ENCODE results near the gene SPATA6.
"Not testable (repeated sequence)": the region's sequence is repeated elsewhere in the genome, so short reads cannot be mapped to it uniquely, and the experiment has no call there.

Gene SPATA6

DNA sequence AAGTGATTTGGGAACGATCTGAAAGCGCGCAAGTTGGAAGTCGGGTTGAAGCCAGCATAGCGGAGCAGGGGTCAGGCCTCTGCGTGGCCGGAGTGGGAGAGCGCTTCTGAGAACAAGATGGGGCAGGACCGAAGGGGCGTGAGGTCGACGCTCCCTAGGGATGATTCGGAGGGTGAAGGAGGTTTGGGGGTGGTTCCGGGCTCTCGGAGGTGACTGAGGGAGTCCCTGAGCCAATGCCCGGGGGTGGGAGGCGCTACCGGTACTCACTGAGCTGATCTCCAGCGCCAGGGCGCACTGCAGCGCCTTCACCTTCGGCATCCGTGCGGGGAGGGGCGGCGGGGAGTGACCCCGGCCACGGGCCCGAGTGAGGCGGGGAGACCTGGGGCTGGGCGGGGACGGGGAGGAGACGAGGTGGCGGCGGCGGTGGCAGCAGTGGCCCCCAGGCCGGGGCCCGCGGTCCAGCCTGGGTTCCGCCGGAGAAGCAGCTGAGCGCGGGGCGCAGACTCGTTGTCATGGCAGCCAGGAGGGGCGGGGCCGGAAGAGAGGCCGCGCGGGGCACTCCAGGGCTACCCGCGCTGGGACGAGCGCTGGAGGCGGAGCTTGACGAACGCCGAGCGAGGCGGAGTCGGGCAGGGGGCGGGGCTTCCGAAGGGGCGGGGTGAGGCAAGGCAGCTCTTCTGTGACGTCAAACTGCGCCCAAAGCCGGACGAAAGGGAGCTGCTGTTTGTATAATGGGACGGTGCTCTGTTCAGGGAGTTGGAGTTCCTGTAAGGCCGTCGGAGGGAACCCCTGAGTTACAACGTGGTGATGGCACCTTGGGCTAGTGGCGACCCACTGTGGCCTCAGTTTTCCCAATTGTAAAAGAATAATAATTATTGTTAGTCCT lies at the start of gene SPATA6:
TSS of gene SPATA6 (minus strand) at position 514 of the 886 bp plus-strand sequence. CDS start at position 318, 196 bp downstream.
- DNase-seq (ENCODE audit: low spot score in 2 of 2): peak; percentile 74 to 80
- H3K36me3 Mint-ChIP-seq (ENCODE audit: insufficient read depth): no peaks in the 10 kb centered on the region
- H3K27ac Mint-ChIP-seq (ENCODE audit: low read depth): peak within 1 kb of the TSS; percentile 91
- H3K4me3 Mint-ChIP-seq: peak within 1 kb of the TSS; percentile 91
- ATAC-seq (replicated peaks; ENCODE audit: extremely low read depth, poor library complexity, severe bottlenecking): peak; percentile 91
- H3K4me1 Mint-ChIP-seq: peaks cover 28% of the 10 kb centered on the region
- peaks cover 27% of the 10 kb centered on the region for H3K27me3 Mint-ChIP-seq
- no peaks in the 10 kb centered on the region for H3K9me3 Mint-ChIP-seq

DNA sequence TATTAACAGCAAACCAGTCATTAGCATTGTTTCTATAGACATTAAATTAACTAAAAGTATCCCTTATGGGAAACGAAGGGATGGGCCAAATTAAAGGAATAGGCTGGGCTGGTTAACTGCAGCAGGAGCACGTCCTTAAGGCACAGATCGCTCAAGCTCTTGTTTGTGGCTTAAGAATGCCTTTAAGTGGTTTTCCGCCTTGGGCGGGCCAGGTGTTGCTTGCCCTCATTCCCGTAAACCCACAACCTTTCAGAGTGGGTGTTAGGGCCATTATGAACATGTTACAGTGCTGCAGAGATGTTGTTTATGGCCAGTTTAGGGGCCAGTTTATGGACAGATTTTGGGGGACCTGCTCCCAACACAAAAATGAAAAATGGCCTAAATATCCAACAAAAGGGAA lies 47.9 kb upstream of the SPATA6 start:
- not testable (repeated sequence) for ATAC-seq (replicated peaks; ENCODE audit: extremely low read depth, poor library complexity, severe bottlenecking); DNase-seq (ENCODE audit: low spot score in 2 of 2); H3K27ac Mint-ChIP-seq (ENCODE audit: low read depth); H3K9me3 Mint-ChIP-seq; H3K4me3 Mint-ChIP-seq; H3K4me1 Mint-ChIP-seq; H3K36me3 Mint-ChIP-seq (ENCODE audit: insufficient read depth)
- peaks cover 27% of the 10 kb centered on the region for H3K27me3 Mint-ChIP-seq

- Mint-ChIP-seq H3K4me3 (no peak overlapping the region), H3K36me3 (ENCODE audit: insufficient read depth) (no peaks in the 10 kb centered on the region), H3K9me3 (peaks cover 5% of the 10 kb centered on the region), H3K27ac (ENCODE audit: low read depth) (no peak overlapping the region), H3K27me3 (peaks cover 18% of the 10 kb centered on the region), H3K4me1 (no peaks in the 10 kb centered on the region)
- ATAC-seq (replicated peaks; ENCODE audit: extremely low read depth, poor library complexity, severe bottlenecking): no peak
- no peak for DNase-seq (ENCODE audit: low spot score in 2 of 2)
Measured at GRCh38 chr1:48506870-48507269, 34.9 kb upstream of the SPATA6 start.

DNA sequence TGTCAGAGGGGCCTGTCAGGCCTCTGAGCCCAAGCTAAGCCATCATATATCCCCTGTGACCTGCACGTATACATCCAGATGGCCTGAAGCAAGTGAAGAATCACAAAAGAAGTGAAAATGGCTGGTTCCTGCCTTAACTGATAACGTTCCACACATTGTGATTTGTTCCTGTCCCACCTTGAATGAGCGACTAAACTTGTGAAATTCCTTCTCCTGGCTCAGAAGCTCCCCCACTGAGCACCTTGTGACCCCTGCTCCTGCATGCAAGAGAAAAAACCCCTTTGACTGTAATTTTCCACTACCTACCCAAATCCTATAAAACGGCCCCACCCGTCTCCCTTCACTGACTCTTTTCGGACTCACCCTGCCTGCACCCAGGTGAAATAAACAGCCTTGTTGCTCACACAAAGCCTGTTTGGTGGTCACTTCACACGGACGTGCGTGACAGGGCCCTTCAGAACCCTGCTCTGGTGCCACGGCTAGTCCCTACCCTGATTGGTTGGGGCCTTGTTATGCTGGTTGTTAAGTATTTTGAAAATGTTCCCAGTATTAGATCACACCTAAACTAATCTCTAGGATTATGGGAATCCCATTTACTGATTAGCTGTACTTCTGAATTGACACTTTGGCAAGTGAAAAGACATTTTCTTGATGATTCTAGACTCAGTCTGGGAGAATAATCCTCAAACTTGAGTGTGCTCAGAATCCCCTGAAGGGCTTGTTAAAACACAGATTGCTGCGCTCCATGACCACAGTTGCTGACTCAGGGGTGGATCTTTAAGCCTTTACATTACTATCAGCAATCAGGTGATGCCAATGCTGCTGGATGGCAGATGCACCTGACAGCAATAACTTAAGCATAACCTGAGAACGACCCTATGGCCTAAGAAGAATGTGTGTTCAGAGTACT lies 28.8 kb upstream of the SPATA6 start:
- Mint-ChIP-seq H3K4me3 (no peak overlapping the region), H3K27me3 (peaks cover 14% of the 10 kb centered on the region), H3K4me1 (peaks cover 8% of the 10 kb centered on the region), H3K36me3 (ENCODE audit: insufficient read depth) (no peaks in the 10 kb centered on the region), H3K9me3 (no peaks in the 10 kb centered on the region), H3K27ac (ENCODE audit: low read depth) (no peak overlapping the region)
- no peak for ATAC-seq (replicated peaks; ENCODE audit: extremely low read depth, poor library complexity, severe bottlenecking)
- no peak for DNase-seq (ENCODE audit: low spot score in 2 of 2)

- H3K36me3 Mint-ChIP-seq (ENCODE audit: insufficient read depth): no peaks in the 10 kb centered on the region
- H3K9me3 Mint-ChIP-seq: no peaks in the 10 kb centered on the region
- no peak overlapping the region for H3K4me3 Mint-ChIP-seq
- DNase-seq (ENCODE audit: low spot score in 2 of 2): no peak
- no peak overlapping the region for H3K27ac Mint-ChIP-seq (ENCODE audit: low read depth)
- no peak for ATAC-seq (replicated peaks; ENCODE audit: extremely low read depth, poor library complexity, severe bottlenecking)
- H3K4me1 Mint-ChIP-seq: peaks cover 8% of the 10 kb centered on the region
- peaks cover 14% of the 10 kb centered on the region for H3K27me3 Mint-ChIP-seq
Measured at GRCh38 chr1:48499211-48499735, 27.3 kb upstream of the SPATA6 start.

DNA sequence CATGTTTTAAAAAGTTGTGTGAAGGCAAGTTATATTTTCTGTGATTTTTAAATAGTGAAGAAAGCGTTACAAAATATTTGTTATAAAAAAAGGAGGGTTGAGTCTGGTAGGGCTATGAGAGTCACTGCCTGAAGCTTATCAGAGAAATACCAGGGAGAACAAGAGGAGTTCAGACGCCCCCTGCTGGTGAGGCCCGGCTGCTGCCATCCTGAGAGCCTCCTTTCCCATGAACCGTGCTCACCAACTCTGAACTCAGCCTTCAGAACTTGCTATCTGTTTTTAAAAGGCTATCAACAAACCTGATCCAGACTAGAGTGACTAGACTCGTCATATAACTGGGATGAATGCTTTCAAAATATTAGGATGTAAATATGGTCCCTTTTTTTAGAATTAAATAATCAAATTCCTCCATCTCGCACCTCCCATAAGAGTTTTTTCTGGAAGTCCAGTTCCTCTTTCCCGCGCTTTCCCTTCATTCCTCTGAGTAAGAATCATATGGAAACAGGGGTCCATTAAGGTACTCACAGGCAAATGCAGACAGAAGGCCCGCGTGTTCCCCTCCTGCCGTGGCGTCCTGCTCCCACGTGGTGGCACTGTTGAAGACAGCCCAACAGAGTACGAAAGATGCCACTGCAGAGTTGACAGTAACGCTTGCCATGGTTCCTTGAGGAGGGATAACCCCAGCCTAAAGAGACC lies 26.2 kb upstream of the SPATA6 start:
- Mint-ChIP-seq H3K9me3 (no peaks in the 10 kb centered on the region), H3K27ac (ENCODE audit: low read depth) (no peak overlapping the region), H3K4me1 (peaks cover 8% of the 10 kb centered on the region), H3K36me3 (ENCODE audit: insufficient read depth) (no peaks in the 10 kb centered on the region), H3K4me3 (no peak overlapping the region), H3K27me3 (peaks cover 14% of the 10 kb centered on the region)
- ATAC-seq (replicated peaks; ENCODE audit: extremely low read depth, poor library complexity, severe bottlenecking) (peak; percentile 52), DNase-seq (ENCODE audit: low spot score in 2 of 2) (peak; percentile 27 to 41)

- Mint-ChIP-seq H3K4me3 (no peak overlapping the region), H3K4me1 (peaks cover 8% of the 10 kb centered on the region), H3K36me3 (ENCODE audit: insufficient read depth) (no peaks in the 10 kb centered on the region), H3K27me3 (peaks cover 14% of the 10 kb centered on the region), H3K9me3 (no peaks in the 10 kb centered on the region), H3K27ac (ENCODE audit: low read depth) (no peak overlapping the region)
- DNase-seq (ENCODE audit: low spot score in 2 of 2) (no peak), ATAC-seq (replicated peaks; ENCODE audit: extremely low read depth, poor library complexity, severe bottlenecking) (no peak)
Measured at GRCh38 chr1:48495911-48496310, 23.9 kb upstream of the SPATA6 start.

GRCh38 chr1:48495166-48495565 lies 23.2 kb upstream of the SPATA6 start:
- ATAC-seq (replicated peaks; ENCODE audit: extremely low read depth, poor library complexity, severe bottlenecking): no peak

DNA sequence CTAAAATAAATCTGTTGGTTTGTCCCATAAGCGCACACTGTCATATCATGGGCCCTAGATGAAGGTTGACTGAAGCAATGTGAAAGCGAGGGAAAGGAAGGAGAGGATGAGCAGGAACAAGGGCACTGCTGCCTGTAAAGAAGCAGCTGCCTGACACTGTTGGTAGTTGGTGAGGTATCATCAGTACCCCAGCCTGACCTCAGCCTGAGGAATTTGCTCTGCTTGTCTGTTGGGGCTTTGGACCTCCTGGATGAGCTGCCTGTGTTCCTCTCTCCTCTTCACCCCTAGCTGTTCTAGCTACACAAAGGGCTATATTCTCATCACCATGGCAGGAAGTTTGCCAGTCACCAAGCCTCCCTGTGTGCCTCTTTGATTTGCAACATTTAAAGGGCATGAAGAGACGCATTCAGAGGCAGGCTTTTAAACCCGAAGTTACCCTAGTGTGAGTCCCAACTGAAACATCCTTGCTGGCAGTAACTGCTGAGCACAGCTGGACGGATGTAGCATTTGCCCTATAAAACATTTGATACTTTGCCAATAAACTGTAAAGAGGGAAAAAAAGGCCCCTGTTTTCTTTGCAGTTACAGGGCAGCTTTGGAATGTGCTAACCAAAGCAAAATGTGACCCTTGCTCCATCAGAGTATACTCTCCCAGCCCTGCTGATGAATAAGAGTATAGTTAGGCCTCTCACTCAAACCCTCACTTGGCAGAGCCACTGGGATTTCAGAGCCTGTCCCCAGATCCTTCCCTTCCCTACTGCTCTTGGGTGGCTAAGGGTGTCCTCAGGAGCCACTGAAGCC lies 22.2 kb upstream of the SPATA6 start:
- H3K4me3 Mint-ChIP-seq: no peak overlapping the region
- ATAC-seq (replicated peaks; ENCODE audit: extremely low read depth, poor library complexity, severe bottlenecking) (no peak), DNase-seq (ENCODE audit: low spot score in 2 of 2) (no peak)
- no peak overlapping the region for H3K27ac Mint-ChIP-seq (ENCODE audit: low read depth)
- H3K9me3 Mint-ChIP-seq: no peaks in the 10 kb centered on the region
- no peaks in the 10 kb centered on the region for H3K36me3 Mint-ChIP-seq (ENCODE audit: insufficient read depth)
- H3K27me3 Mint-ChIP-seq: peaks cover 14% of the 10 kb centered on the region
- H3K4me1 Mint-ChIP-seq: peaks cover 8% of the 10 kb centered on the region

More at GRCh38 chr1:48495166-48495565, 23.2 kb upstream of the SPATA6 start:
- Mint-ChIP-seq H3K9me3 (no peaks in the 10 kb centered on the region), H3K27me3 (peaks cover 14% of the 10 kb centered on the region), H3K4me1 (peaks cover 8% of the 10 kb centered on the region), H3K4me3 (no peak overlapping the region), H3K36me3 (ENCODE audit: insufficient read depth) (no peaks in the 10 kb centered on the region), H3K27ac (ENCODE audit: low read depth) (no peak overlapping the region)
- no peak for DNase-seq (ENCODE audit: low spot score in 2 of 2)

GRCh38 chr1:48493041-48493440 lies 21.0 kb upstream of the SPATA6 start:
- Mint-ChIP-seq H3K4me3 (no peak overlapping the region), H3K27me3 (peaks cover 8% of the 10 kb centered on the region), H3K27ac (ENCODE audit: low read depth) (no peak overlapping the region), H3K9me3 (no peaks in the 10 kb centered on the region), H3K4me1 (no peaks in the 10 kb centered on the region), H3K36me3 (ENCODE audit: insufficient read depth) (no peaks in the 10 kb centered on the region)
- no peak for ATAC-seq (replicated peaks; ENCODE audit: extremely low read depth, poor library complexity, severe bottlenecking)
- DNase-seq (ENCODE audit: low spot score in 2 of 2): no peak

- DNase-seq (ENCODE audit: low spot score in 2 of 2): no peak
- Mint-ChIP-seq H3K9me3 (no peaks in the 10 kb centered on the region), H3K27ac (ENCODE audit: low read depth) (no peak overlapping the region), H3K27me3 (peaks cover 4% of the 10 kb centered on the region), H3K36me3 (ENCODE audit: insufficient read depth) (no peaks in the 10 kb centered on the region), H3K4me1 (no peaks in the 10 kb centered on the region), H3K4me3 (no peak overlapping the region)
- no peak for ATAC-seq (replicated peaks; ENCODE audit: extremely low read depth, poor library complexity, severe bottlenecking)
Measured at GRCh38 chr1:48492392-48492791, 20.4 kb upstream of the SPATA6 start.
